HG03066 (cell line): ENCODE data around the gene ELMO2.
A peak's percentile ranks its signal among the peaks of the same experiment; 100 is the strongest.
"Not testable (repeated sequence)": the region's sequence is repeated elsewhere in the genome, so short reads cannot be mapped to it uniquely, and the experiment has no call there.

Experiments
- ATAC-seq: cut with Tn5 transposase; IDR thresholded peaks from one replicate; pipeline ENCODE4 v1.9.1; 2021; ENCODE audit warnings: low read depth; ENCODE audit not compliant: unreplicated experiment

ELMO2 gene

GRCh38 chr20:46406986-46407670 lies 713 bp upstream of the ELMO2 start:
- ATAC-seq, result peak; percentile 31

DNA sequence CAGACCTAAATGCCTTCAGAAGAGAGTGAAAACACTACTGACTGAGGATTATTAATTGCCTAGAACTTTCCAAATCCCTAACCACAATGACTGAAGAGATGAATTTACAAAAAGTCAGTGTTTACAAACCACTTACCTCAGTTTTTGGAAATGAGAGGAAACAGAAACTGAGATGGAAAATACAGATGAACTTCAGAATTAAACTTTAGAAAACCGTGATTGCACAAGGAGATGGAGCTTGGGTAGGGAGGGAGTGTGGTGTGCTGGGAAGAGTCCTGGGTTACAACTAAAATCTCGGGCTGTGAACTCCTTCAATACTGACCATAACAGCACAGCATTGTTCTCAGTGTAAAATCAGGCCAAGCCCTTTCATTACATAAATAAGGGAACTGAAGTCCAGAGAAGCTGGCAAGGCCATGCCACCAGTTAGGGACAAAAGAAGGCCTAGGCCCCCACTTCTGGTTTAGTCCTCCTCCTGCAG lies 4.0 kb downstream of the ELMO2 start:
- ATAC-seq, result no peak

DNA sequence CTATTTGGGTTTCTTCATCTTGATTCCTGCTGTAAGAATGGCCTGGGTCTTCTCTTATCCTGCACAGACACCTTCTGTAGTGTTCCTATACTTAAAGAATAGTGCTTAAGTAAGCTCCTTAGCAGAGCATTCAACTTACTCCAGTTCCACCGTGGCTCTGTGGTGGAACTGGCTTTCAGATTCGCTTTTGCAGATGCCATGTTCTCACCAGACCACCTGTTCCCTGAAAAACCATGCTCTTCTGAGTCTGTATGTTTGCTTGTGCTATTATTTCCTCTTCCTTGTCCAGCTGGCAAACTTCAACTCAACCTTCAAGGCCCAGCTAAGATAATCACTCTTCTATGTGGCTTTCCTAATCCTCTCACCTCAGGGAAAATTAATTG lies 4.9 kb downstream of the ELMO2 start:
- ATAC-seq, result no peak

GRCh38 chr20:46400828-46401477 lies 5.5 kb downstream of the ELMO2 start:
- ATAC-seq, result no peak

DNA sequence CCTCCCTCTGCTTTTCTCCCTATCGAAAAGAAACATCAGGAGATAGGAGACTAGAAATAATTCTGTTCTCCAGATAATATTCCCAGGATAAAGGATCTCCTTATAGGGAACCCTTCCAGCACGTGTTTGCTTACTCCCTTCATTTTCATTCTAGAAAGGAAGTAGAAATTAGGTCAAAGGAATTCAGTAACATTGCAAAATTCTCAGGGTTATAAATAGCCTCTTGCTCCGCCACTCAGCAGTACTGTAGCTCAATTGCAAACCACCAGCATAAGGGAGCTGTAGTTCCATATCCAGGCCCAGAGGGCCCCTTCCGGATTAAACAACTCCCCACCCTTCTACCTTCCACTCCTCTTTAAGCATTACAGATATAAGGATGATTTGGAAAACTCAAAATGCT lies 6.2 kb downstream of the ELMO2 start:
- ATAC-seq, result no peak

DNA sequence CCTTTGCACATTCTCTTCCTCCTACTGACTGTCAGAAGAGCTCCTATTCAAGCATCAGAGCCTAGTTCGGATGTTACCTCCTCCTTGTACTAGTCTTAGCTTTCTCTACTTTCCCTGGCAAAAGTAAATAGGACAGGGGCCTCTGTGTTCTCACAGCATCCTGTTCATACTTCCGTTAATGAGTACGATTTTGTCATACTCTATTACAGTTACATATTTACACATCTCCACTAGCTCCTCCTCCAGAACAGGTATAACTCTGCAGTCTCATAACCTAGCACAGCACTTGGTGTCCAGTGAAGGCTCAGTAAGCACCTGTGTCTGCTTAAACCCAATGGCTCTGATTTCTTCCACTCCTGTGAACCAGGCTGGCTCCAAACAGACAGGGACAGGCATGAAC lies 7.0 kb downstream of the ELMO2 start:
- no peak for ATAC-seq

DNA sequence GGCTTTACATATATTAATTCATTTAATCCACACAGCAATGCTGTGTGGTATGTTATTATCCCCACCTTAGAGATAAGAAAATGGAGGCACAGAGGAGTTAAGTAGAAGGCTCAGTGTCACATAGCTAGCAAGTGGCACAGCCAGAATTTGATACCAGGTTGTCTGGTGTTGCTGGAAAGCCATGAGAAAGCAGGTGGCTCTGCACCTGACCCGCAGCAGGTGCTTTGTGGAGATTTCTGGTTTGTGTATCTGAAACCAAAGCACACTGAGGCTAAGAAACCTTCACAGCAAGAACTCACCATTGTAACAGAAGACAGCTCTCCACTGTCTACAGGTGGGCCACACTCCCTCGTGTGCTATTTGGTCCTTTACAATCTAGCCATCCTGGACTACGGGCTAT lies 7.5 kb downstream of the ELMO2 start:
- ATAC-seq, result no peak

DNA sequence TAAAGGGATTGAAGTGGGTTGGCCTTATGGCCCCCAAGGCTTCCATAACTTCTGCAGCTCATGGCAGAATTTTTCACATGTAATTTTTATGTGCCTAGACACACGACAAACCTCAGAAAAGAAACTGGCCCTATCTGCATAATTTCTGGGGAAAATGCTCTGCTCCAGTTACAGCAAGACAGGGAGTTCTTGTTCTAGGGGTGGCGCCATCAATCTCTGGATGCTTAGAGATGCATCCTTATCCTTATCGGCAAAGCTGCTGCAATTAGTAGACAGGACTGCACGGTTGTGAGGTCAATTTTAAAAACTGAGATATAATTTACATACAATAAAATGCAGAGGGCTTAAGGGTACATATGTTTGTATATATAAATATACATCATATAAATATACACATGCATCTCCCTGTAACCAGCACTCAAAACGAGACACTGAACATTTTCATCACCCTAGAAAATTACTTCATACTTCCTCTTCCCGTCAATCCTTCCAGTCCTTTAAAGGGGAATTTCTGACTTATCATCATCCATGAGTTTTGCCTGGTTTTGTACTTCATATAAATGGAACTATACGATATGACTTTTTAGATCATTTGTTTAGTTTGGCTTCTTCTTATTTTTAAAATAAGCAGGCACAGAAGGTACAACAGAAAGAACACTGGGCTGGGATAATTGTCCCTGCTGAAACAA lies 10.2 kb downstream of the ELMO2 start:
- no peak for ATAC-seq

- no peak for ATAC-seq
Observed at GRCh38 chr20:46394872-46395760, 11.3 kb downstream of the ELMO2 start.

- no peak for ATAC-seq
Observed at GRCh38 chr20:46393967-46394366, 12.4 kb downstream of the ELMO2 start.

- no peak for ATAC-seq
Observed at GRCh38 chr20:46388937-46389336, 17.5 kb downstream of the ELMO2 start.

- ATAC-seq, result no peak
Observed at GRCh38 chr20:46388201-46388836, 18.1 kb downstream of the ELMO2 start.

- ATAC-seq, result not testable (repeated sequence)
Observed at GRCh38 chr20:46387054-46387453, 19.4 kb downstream of the ELMO2 start.

DNA sequence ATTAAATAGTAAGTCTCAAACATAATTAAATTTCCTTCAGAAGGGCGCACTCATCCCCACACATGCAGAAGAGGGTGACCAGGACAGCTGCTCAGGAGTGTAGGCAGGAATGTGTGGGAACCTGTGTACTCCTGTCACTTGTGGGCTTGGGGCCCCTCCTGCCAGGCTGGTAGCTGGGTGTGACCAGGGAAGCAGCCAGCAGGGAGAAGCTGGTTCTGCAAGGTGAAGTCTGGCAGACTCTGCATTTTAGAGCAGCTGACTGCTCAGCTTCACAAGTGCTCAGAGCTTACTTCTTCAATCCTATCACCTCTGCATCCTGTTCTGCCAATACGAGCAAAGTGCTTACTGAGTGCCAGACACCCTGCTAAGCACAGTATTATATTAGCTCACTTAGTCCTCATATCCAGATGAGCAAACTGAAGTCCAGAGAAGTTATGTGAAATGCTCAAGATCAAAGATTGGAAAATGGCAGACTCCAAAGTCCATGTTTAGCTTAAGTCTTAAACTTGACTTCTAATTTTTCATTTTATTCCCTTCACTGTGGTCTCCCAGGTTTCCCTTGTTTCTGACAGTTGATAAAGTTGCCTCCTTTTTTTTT lies 27.9 kb downstream of the ELMO2 start:
- ATAC-seq, result no peak

GRCh38 chr20:46377518-46377917 lies 28.9 kb downstream of the ELMO2 start:
- no peak for ATAC-seq

DNA sequence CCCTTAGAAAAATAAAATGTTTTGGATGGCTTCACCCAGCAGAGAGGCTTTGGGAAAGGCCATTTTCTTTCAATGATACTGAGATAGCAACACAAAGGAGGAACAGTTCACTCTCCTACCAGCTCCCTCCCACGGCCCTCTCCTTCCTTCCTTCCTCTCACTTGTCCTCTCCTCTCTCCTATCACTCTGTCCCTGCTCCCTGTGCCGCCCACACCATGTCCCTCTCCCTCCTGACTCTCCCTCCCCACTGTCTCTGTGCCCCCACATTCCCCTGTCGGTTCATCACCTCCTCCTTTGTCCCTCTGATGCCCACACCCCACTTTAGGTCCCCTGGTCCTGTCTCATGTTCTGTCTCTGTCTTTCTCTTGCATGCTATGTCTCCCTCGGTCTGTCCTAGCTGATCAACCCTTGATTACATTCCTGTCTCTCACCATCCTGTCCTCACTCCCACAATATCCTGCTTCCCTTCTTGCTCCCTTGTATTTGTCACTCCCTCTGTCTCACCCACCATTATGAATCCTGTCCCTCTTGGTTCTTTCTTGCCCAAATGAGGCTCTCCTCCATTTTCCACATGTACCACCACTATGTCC lies 30.1 kb downstream of the ELMO2 start:
- ATAC-seq, result no peak

DNA sequence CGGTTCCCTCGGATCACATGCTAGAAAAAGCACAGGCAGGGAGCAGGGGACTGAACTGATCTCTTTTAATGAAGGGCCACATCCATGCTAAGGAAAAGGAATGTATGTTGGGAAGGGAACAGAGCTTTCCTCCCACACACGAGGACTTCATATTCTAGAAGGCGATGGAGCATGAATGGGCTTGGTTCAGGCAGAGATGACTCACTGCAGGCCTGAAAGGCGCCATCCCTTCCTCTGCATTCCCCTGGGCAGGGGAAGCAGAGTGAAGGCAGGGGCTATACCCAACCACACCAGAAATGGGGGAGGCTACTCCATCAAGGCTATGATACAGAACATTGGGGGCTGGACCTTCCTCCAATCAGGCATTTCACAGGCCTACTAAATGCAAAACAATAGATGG lies 30.6 kb downstream of the ELMO2 start:
- no peak for ATAC-seq

- ATAC-seq, result no peak
Observed at GRCh38 chr20:46374383-46374782, 32.0 kb downstream of the ELMO2 start.

DNA sequence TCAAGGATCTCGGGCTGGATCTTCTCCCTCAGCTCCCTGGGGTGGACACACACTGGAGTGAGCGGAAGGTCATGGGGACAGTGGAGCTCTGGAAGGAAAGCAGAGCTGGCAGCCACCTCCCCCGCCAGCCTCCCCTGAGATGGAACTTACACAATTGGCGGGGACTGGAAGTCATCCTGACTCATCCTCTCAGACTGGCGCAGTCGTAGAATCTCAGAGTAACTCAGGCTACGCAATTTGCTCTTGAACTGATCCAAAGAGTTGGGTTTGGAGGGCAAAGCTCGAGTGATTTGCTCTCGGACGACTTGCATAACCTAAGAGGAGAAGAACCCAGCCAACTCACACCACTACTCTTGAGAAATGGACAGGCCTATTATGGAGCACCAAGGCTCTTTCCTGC lies 34.8 kb downstream of the ELMO2 start:
- no peak for ATAC-seq

- no peak for ATAC-seq
Observed at GRCh38 chr20:46368902-46369268, 37.5 kb downstream of the ELMO2 start.
